ENCODE data around the gene LSG1. TPM values are rescaled to one million over a fixed set of nuclear protein-coding genes. Genes with fewer than 3 reads are reported as not detected.

The LSG1 gene
- total RNA-seq, 3 donors from 2014 or later (not counting 1 experiment from before 2014, with no cell fraction given) = 56.4 to 67.6 (median 64.9) TPM

DNA sequence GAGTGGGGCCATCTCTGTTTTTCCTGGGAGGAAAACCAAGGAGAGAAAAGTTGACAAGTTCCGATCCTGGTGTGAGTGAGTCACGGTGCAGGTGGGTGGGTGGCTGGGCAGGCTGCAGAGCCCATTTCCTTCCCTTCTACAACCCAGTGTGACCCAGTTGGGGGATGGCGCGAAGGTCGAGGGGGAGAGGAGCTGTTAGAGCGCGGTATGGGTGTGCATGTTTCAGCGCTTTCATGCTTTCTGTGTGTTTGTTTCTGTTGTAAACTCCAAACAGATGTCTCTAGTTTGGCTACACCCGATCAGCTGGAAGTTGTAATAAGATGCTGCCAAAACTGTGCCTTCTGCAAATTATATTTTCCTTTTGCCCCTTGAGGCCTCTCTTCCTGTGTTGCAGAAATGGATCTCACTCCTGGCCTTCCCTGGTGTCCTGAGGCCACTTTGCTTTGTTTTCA lies 17.5 kb upstream of the LSG1 start:
- no peaks in the 10 kb centered on the region for H3K9me3 Mint-ChIP-seq
- Histone ChIP-seq H3K36me3 (ENCODE audit: control insufficient read depth, insufficient read depth, low read length) (no peaks in the 10 kb centered on the region), H3K4me3 (ENCODE audit: low read length) (peak overlapping the region; percentile 1), H3K4me1 (ENCODE audit: control insufficient read depth, insufficient read depth, low read length) (peaks cover 66% of the 10 kb centered on the region), H3K9me3 (ENCODE audit: control insufficient read depth, insufficient read depth, low read length) (no peaks in the 10 kb centered on the region), H3K27ac (ENCODE audit: low read length) (peak overlapping the region; percentile 99), H3K27me3 (ENCODE audit: control insufficient read depth, insufficient read depth, low read length) (no peaks in the 10 kb centered on the region)
- peaks cover 67 to 73% of the 10 kb centered on the region in 2 donors for H3K4me1 Mint-ChIP-seq
- ATAC-seq = peak; percentile 27 to 42 (median 42)
- intact Hi-C loops (cut with micrococcal nuclease) = loop anchor here (5.0 kb wide), 2 partner anchors 753 to 853 kb away; partner anchors contain the start of genes ACAP2 and PPP1R2
- H3K27me3 Mint-ChIP-seq (ENCODE audit: low read depth in 2 of 2) = no peaks in the 10 kb centered on the region
- peak overlapping the region; percentile 89 to 98 for H3K27ac Mint-ChIP-seq
- WGBS (ENCODE audit: insufficient coverage) = 12% methylated on average over 8 of the region's 9 CpGs
- no peaks in the 10 kb centered on the region for H3K36me3 Mint-ChIP-seq
- DNase-seq = peak; percentile 38 to 59
- TF ChIP-seq, protein P1, sequence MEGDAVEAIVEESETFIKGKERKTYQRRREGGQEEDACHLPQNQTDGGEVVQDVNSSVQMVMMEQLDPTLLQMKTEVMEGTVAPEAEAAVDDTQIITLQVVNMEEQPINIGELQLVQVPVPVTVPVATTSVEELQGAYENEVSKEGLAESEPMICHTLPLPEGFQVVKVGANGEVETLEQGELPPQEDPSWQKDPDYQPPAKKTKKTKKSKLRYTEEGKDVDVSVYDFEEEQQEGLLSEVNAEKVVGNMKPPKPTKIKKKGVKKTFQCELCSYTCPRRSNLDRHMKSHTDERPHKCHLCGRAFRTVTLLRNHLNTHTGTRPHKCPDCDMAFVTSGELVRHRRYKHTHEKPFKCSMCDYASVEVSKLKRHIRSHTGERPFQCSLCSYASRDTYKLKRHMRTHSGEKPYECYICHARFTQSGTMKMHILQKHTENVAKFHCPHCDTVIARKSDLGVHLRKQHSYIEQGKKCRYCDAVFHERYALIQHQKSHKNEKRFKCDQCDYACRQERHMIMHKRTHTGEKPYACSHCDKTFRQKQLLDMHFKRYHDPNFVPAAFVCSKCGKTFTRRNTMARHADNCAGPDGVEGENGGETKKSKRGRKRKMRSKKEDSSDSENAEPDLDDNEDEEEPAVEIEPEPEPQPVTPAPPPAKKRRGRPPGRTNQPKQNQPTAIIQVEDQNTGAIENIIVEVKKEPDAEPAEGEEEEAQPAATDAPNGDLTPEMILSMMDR (IDR thresholded peaks at IDR 0.05) = no peak
- H3K4me3 Mint-ChIP-seq = peak overlapping the region; percentile 93

DNA sequence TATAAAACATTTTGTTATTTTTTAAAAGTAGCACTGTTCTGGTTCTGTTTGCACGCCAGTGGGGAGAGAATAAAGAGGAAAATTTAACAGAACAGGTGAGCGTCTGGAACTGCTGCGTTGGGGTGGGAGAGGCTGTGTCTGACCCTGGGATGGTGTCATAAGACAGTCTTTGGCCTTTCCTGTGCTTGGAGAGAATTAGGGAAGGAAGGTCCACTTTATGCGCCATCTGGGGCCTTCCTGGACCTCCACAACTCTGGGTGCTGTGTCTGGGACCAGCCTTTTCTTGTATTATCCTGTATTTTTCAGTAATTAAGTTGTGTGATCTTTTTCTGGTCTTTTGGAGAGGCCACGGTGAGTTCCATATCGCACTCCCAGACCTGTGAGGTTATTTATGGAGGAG lies 17.0 kb upstream of the LSG1 start:
- WGBS (ENCODE audit: insufficient coverage) = 53% methylated on average over 6 of the region's 6 CpGs
- peak overlapping the region; percentile 93 for H3K4me3 Mint-ChIP-seq
- no peaks in the 10 kb centered on the region for H3K36me3 ChIP-seq (ENCODE audit: control insufficient read depth, insufficient read depth, low read length)
- peaks cover 66% of the 10 kb centered on the region for H3K4me1 ChIP-seq (ENCODE audit: control insufficient read depth, insufficient read depth, low read length)
- H3K4me1 Mint-ChIP-seq = peaks cover 67 to 68% of the 10 kb centered on the region in 2 donors
- no peaks in the 10 kb centered on the region for H3K36me3 Mint-ChIP-seq
- H3K27ac ChIP-seq (ENCODE audit: low read length) = peak overlapping the region; percentile 99
- no peaks in the 10 kb centered on the region for H3K9me3 ChIP-seq (ENCODE audit: control insufficient read depth, insufficient read depth, low read length)
- H3K4me3 ChIP-seq (ENCODE audit: low read length) = no peak overlapping the region
- TF ChIP-seq, protein P1 (IDR thresholded peaks at IDR 0.05) = no peak
- DNase-seq (no peak), ATAC-seq (no peak)
- no peaks in the 10 kb centered on the region for H3K27me3 Mint-ChIP-seq (ENCODE audit: low read depth in 2 of 2)
- intact Hi-C loops (cut with micrococcal nuclease) = loop anchor here (1.0 to 5.0 kb wide), 4 partner anchors 26 to 853 kb away; partner anchors contain the start of genes ACAP2 and PPP1R2
- H3K27ac Mint-ChIP-seq = peak overlapping the region; percentile 89 to 98
- H3K27me3 ChIP-seq (ENCODE audit: control insufficient read depth, insufficient read depth, low read length) = no peaks in the 10 kb centered on the region
- no peaks in the 10 kb centered on the region for H3K9me3 Mint-ChIP-seq

- Mint-ChIP-seq H3K27ac (peak overlapping the region; percentile 89 to 98), H3K4me3 (peak overlapping the region; percentile 93), H3K36me3 (no peaks in the 10 kb centered on the region), H3K9me3 (no peaks in the 10 kb centered on the region), H3K4me1 (peaks cover 67 to 69% of the 10 kb centered on the region in 2 donors), H3K27me3 (ENCODE audit: low read depth in 2 of 2) (no peaks in the 10 kb centered on the region)
- TF ChIP-seq, protein P1 (IDR thresholded peaks at IDR 0.05) = no peak
- DNase-seq (peak; percentile 65 to 67), ATAC-seq (peak; percentile 56 to 68 (median 62))
- peaks cover 63% of the 10 kb centered on the region for H3K4me1 ChIP-seq (ENCODE audit: control insufficient read depth, insufficient read depth, low read length)
- peak overlapping the region; percentile 99 for H3K27ac ChIP-seq (ENCODE audit: low read length)
- no peaks in the 10 kb centered on the region for H3K36me3 ChIP-seq (ENCODE audit: control insufficient read depth, insufficient read depth, low read length)
- intact Hi-C loops (cut with micrococcal nuclease) = loop anchor here (1.0 to 5.0 kb wide), 4 partner anchors 27 to 854 kb away; partner anchors contain the start of genes ACAP2 and PPP1R2
- no peaks in the 10 kb centered on the region for H3K9me3 ChIP-seq (ENCODE audit: control insufficient read depth, insufficient read depth, low read length)
- 2% methylated on average over 7 of the region's 16 CpGs for WGBS (ENCODE audit: insufficient coverage)
- H3K4me3 ChIP-seq (ENCODE audit: low read length) = peak overlapping the region; percentile 86
- no peaks in the 10 kb centered on the region for H3K27me3 ChIP-seq (ENCODE audit: control insufficient read depth, insufficient read depth, low read length)
Measured at GRCh38 chr3:194688200-194688740, 16.3 kb upstream of the LSG1 start.

Data from natural killer cell (primary cell).